ENCODE results near the gene SLCO4C1.

Gene SLCO4C1

GRCh38 chr5:102196481-102196880, 99.6 kb downstream of the SLCO4C1 start:
- no peak overlapping the region for H2BK120ac ChIP-seq (ENCODE audit: low read depth, low read length)
- no peak overlapping the region for H2BK15ac ChIP-seq (ENCODE audit: low read length)
- H3K4me3 ChIP-seq (ENCODE audit: low read length in 2 of 2): peak overlapping the region in 1 of 2 donors; percentile 3
- H3K4me1 ChIP-seq (ENCODE audit: control insufficient read depth in 2 of 2, insufficient read depth in 1 of 2, low read depth in 1 of 2, low read length in 2 of 2): no peaks in the 10 kb centered on the region
- no peak overlapping the region for H3K14ac ChIP-seq (ENCODE audit: low read length)
- no peak overlapping the region for H3K27ac ChIP-seq (replicated peaks; ENCODE audit: low read length)
- H3K9me3 ChIP-seq (replicated peaks in 1 of 2; ENCODE audit: control insufficient read depth in 2 of 2, insufficient read depth in 1 of 2, low read depth in 1 of 2, low read length in 2 of 2): peaks cover 0 to 2% of the 10 kb centered on the region in 2 donors
- H2AFZ ChIP-seq (ENCODE audit: low read length): peak overlapping the region; percentile 16
- peak overlapping the region; percentile 54 for H3K9ac ChIP-seq (ENCODE audit: low read depth, low read length, poor library complexity)
- H2BK5ac ChIP-seq (ENCODE audit: low read length): no peak overlapping the region
- H3K23ac ChIP-seq (ENCODE audit: low read depth, low read length, poor library complexity): no peak overlapping the region
- H3K4ac ChIP-seq (ENCODE audit: low read length): no peak overlapping the region
- no peak overlapping the region for H4K8ac ChIP-seq (ENCODE audit: low read depth, low read length)
- no CpG with 5 or more reads among the region's 8 CpGs for WGBS, 2 donors (ENCODE audit: extremely low coverage in 2 of 2, insufficient read length in 2 of 2, insufficient replicate concordance in 1 of 2)
- H3K79me1 ChIP-seq (ENCODE audit: low read depth, low read length): no peaks in the 10 kb centered on the region
- H2BK12ac ChIP-seq (ENCODE audit: low read length): no peak overlapping the region
- H3K36me3 ChIP-seq (replicated peaks in 1 of 2; ENCODE audit: control insufficient read depth in 2 of 2, insufficient read depth in 2 of 2, low read length in 2 of 2): no peaks in the 10 kb centered on the region
- peak overlapping the region; percentile 65 for H3K18ac ChIP-seq (ENCODE audit: low read length)
- H3K27me3 ChIP-seq (ENCODE audit: control insufficient read depth in 3 of 3, insufficient read depth in 3 of 3, low read depth in 1 of 3, low read length in 3 of 3): no peaks in the 10 kb centered on the region
- H2AK5ac ChIP-seq (ENCODE audit: low read depth, low read length): no peak overlapping the region
- no peak for DNase-seq (ENCODE audit: low spot score)
- H4K91ac ChIP-seq (ENCODE audit: low read depth, low read length, poor library complexity): no peak overlapping the region
- no peak overlapping the region for H3K4me2 ChIP-seq (ENCODE audit: insufficient read depth, low read length, poor library complexity, severe bottlenecking)
